ENCODE data around the gene ZNF74.
A peak's percentile ranks its signal among the peaks of the same experiment; 100 is the strongest.
"Not testable (repeated sequence)": the region's sequence is repeated elsewhere in the genome, so short reads cannot be mapped to it uniquely, and the experiment has no call there.

ZNF74 gene

GRCh38 chr22:20405931-20406685 is 12.2 kb downstream of the ZNF74 start:
- Histone ChIP-seq H3K4me1 (ENCODE audit: control insufficient read depth, insufficient read depth, low read length) (no peaks in the 10 kb centered on the region), H3K4me3 (ENCODE audit: low read length) (no peak overlapping the region), H3K27ac (ENCODE audit: low read depth, low read length) (no peak overlapping the region), H3K9ac (ENCODE audit: low read length) (no peak overlapping the region), H3K27me3 (ENCODE audit: control insufficient read depth, insufficient read depth, low read length) (no peaks in the 10 kb centered on the region), H3K36me3 (ENCODE audit: control insufficient read depth, insufficient read depth, low read length) (peaks cover 19% of the 10 kb centered on the region)

- H3K36me3 ChIP-seq (ENCODE audit: control insufficient read depth, insufficient read depth, low read length) = peaks cover 19% of the 10 kb centered on the region
- no peak overlapping the region for H3K9ac ChIP-seq (ENCODE audit: low read length)
- no peaks in the 10 kb centered on the region for H3K4me1 ChIP-seq (ENCODE audit: control insufficient read depth, insufficient read depth, low read length)
- no peak overlapping the region for H3K27ac ChIP-seq (ENCODE audit: low read depth, low read length)
- no peak overlapping the region for H3K4me3 ChIP-seq (ENCODE audit: low read length)
- H3K27me3 ChIP-seq (ENCODE audit: control insufficient read depth, insufficient read depth, low read length) = no peaks in the 10 kb centered on the region
These were observed 12.9 kb downstream of the ZNF74 start for GRCh38 chr22:20406686-20407408.

- Histone ChIP-seq H3K36me3 (ENCODE audit: control insufficient read depth, insufficient read depth, low read length) (peaks cover 19% of the 10 kb centered on the region), H3K9ac (ENCODE audit: low read length) (no peak overlapping the region), H3K4me3 (ENCODE audit: low read length) (no peak overlapping the region), H3K27me3 (ENCODE audit: control insufficient read depth, insufficient read depth, low read length) (no peaks in the 10 kb centered on the region), H3K4me1 (ENCODE audit: control insufficient read depth, insufficient read depth, low read length) (no peaks in the 10 kb centered on the region), H3K27ac (ENCODE audit: low read depth, low read length) (no peak overlapping the region)
These were observed 13.9 kb downstream of the ZNF74 start for GRCh38 chr22:20407829-20408228.

- Histone ChIP-seq H3K9ac (ENCODE audit: low read length) (no peak overlapping the region), H3K4me1 (ENCODE audit: control insufficient read depth, insufficient read depth, low read length) (no peaks in the 10 kb centered on the region), H3K27me3 (ENCODE audit: control insufficient read depth, insufficient read depth, low read length) (no peaks in the 10 kb centered on the region), H3K4me3 (ENCODE audit: low read length) (no peak overlapping the region), H3K36me3 (ENCODE audit: control insufficient read depth, insufficient read depth, low read length) (peaks cover 12% of the 10 kb centered on the region), H3K27ac (ENCODE audit: low read depth, low read length) (no peak overlapping the region)
These were observed 14.9 kb downstream of the ZNF74 start for GRCh38 chr22:20408891-20409290.

- not testable (repeated sequence) for H3K4me1 ChIP-seq (ENCODE audit: control insufficient read depth, insufficient read depth, low read length); H3K27me3 ChIP-seq (ENCODE audit: control insufficient read depth, insufficient read depth, low read length); H3K9ac ChIP-seq (ENCODE audit: low read length); H3K4me3 ChIP-seq (ENCODE audit: low read length); H3K27ac ChIP-seq (ENCODE audit: low read depth, low read length)
- peaks cover 11% of the 10 kb centered on the region for H3K36me3 ChIP-seq (ENCODE audit: control insufficient read depth, insufficient read depth, low read length)
These were observed 15.4 kb downstream of the ZNF74 start for GRCh38 chr22:20409385-20409784.

GRCh38 chr22:20412474-20413216 is 18.7 kb downstream of the ZNF74 start:
- Histone ChIP-seq H3K27me3 (ENCODE audit: control insufficient read depth, insufficient read depth, low read length) (no peaks in the 10 kb centered on the region), H3K9ac (ENCODE audit: low read length) (no peak overlapping the region), H3K4me1 (ENCODE audit: control insufficient read depth, insufficient read depth, low read length) (no peaks in the 10 kb centered on the region), H3K27ac (ENCODE audit: low read depth, low read length) (no peak overlapping the region), H3K36me3 (ENCODE audit: control insufficient read depth, insufficient read depth, low read length) (peaks cover 3% of the 10 kb centered on the region), H3K4me3 (ENCODE audit: low read length) (no peak overlapping the region)

GRCh38 chr22:20413217-20414058 is 19.5 kb downstream of the ZNF74 start:
- no peak overlapping the region for H3K4me3 ChIP-seq (ENCODE audit: low read length)
- no peaks in the 10 kb centered on the region for H3K36me3 ChIP-seq (ENCODE audit: control insufficient read depth, insufficient read depth, low read length)
- H3K27ac ChIP-seq (ENCODE audit: low read depth, low read length) = no peak overlapping the region
- no peaks in the 10 kb centered on the region for H3K27me3 ChIP-seq (ENCODE audit: control insufficient read depth, insufficient read depth, low read length)
- H3K4me1 ChIP-seq (ENCODE audit: control insufficient read depth, insufficient read depth, low read length) = no peaks in the 10 kb centered on the region
- no peak overlapping the region for H3K9ac ChIP-seq (ENCODE audit: low read length)

GRCh38 chr22:20414059-20414440 is 20.1 kb downstream of the ZNF74 start:
- no peak overlapping the region for H3K9ac ChIP-seq (ENCODE audit: low read length)
- no peak overlapping the region for H3K27ac ChIP-seq (ENCODE audit: low read depth, low read length)
- H3K4me1 ChIP-seq (ENCODE audit: control insufficient read depth, insufficient read depth, low read length) = no peaks in the 10 kb centered on the region
- H3K27me3 ChIP-seq (ENCODE audit: control insufficient read depth, insufficient read depth, low read length) = no peaks in the 10 kb centered on the region
- no peak overlapping the region for H3K4me3 ChIP-seq (ENCODE audit: low read length)
- no peaks in the 10 kb centered on the region for H3K36me3 ChIP-seq (ENCODE audit: control insufficient read depth, insufficient read depth, low read length)

GRCh38 chr22:20414450-20414849 is 20.5 kb downstream of the ZNF74 start:
- no peak overlapping the region for H3K4me3 ChIP-seq (ENCODE audit: low read length)
- H3K9ac ChIP-seq (ENCODE audit: low read length) = no peak overlapping the region
- no peaks in the 10 kb centered on the region for H3K4me1 ChIP-seq (ENCODE audit: control insufficient read depth, insufficient read depth, low read length)
- no peaks in the 10 kb centered on the region for H3K27me3 ChIP-seq (ENCODE audit: control insufficient read depth, insufficient read depth, low read length)
- no peak overlapping the region for H3K27ac ChIP-seq (ENCODE audit: low read depth, low read length)
- H3K36me3 ChIP-seq (ENCODE audit: control insufficient read depth, insufficient read depth, low read length) = no peaks in the 10 kb centered on the region

GRCh38 chr22:20415241-20415640 is 21.3 kb downstream of the ZNF74 start:
- not testable (repeated sequence) for H3K27ac ChIP-seq (ENCODE audit: low read depth, low read length); H3K4me1 ChIP-seq (ENCODE audit: control insufficient read depth, insufficient read depth, low read length); H3K36me3 ChIP-seq (ENCODE audit: control insufficient read depth, insufficient read depth, low read length); H3K4me3 ChIP-seq (ENCODE audit: low read length); H3K27me3 ChIP-seq (ENCODE audit: control insufficient read depth, insufficient read depth, low read length); H3K9ac ChIP-seq (ENCODE audit: low read length)

- not testable (repeated sequence) for H3K4me1 ChIP-seq (ENCODE audit: control insufficient read depth, insufficient read depth, low read length); H3K9ac ChIP-seq (ENCODE audit: low read length); H3K27me3 ChIP-seq (ENCODE audit: control insufficient read depth, insufficient read depth, low read length); H3K27ac ChIP-seq (ENCODE audit: low read depth, low read length); H3K4me3 ChIP-seq (ENCODE audit: low read length); H3K36me3 ChIP-seq (ENCODE audit: control insufficient read depth, insufficient read depth, low read length)
These were observed 21.7 kb downstream of the ZNF74 start for GRCh38 chr22:20415699-20416098.

GRCh38 chr22:20418211-20418788 is 24.3 kb downstream of the ZNF74 start:
- Histone ChIP-seq H3K27ac (ENCODE audit: low read depth, low read length) (no peak overlapping the region), H3K4me3 (ENCODE audit: low read length) (peak overlapping the region; percentile 49), H3K9ac (ENCODE audit: low read length) (no peak overlapping the region), H3K4me1 (ENCODE audit: control insufficient read depth, insufficient read depth, low read length) (peaks cover 6% of the 10 kb centered on the region), H3K27me3 (ENCODE audit: control insufficient read depth, insufficient read depth, low read length) (no peaks in the 10 kb centered on the region), H3K36me3 (ENCODE audit: control insufficient read depth, insufficient read depth, low read length) (no peaks in the 10 kb centered on the region)
